ENCODE results near the gene FAM135A.
A peak's percentile ranks its signal among the peaks of the same experiment; 100 is the strongest.
"Not testable (repeated sequence)": the region's sequence is repeated elsewhere in the genome, so short reads cannot be mapped to it uniquely, and the experiment has no call there.

The FAM135A gene

DNA sequence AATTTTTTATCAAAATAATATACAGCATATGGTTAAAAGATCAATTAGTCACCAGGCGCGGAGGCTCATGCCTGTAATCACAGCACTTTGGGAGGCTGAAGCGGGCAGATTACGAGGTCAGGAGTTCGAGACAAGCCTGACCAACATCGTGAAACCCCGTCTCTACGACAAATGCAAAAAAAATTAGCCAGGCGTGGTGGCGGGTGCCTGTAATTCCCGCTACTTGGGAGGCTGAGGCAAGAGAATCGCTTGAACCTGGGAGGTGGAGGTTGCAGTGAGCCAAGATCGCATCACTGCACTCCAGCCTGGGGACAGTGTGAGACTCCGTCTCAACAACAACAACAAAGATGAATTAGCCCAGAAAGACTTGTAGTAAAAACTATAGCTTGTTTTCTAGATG, 46.4 kb downstream of the FAM135A start:
- DNase-seq (ENCODE audit: low spot score), result not testable (repeated sequence)

- no peak for DNase-seq (ENCODE audit: low spot score)
Measured at GRCh38 chr6:70470016-70470415, 56.7 kb downstream of the FAM135A start.

DNA sequence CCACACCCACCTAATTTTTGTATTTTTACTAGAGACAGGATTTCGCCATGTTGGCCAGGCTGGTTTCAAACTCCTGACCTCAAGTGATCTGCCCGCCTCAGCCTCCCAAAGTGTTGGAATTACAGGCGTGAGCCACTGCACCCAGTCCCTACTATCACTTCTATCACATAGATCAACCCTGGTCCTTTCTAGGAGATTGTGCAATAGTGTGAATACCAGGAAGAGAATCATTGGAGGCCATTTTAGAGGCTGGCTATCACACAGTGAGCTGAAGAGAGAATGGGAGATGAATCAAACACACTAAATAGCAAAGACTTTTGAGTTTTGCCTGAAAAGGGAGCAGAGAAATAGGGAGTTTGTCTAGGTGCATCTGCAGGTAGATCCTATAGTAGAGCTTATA, 57.2 kb downstream of the FAM135A start:
- DNase-seq (ENCODE audit: low spot score), result not testable (repeated sequence)

DNA sequence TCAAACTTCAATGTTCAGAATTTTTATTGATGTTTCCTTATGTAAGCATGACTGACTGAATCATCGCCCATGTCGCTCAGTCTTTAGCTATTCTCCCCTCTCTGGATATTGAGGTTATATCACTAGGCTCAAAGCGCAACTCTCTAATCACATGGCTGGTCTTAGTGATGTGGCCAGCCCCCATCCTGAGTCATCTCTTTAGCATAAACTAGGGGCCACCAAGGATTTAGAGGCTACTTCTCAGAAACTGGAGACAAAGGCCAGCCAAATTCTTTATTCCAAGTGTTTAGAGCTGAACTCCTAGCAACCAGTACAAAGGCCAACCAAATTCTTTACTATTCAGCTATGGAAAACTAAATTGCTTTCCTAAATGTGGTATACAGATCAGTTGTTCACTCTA, 61.4 kb downstream of the FAM135A start:
- no peak for DNase-seq (ENCODE audit: low spot score)

DNA sequence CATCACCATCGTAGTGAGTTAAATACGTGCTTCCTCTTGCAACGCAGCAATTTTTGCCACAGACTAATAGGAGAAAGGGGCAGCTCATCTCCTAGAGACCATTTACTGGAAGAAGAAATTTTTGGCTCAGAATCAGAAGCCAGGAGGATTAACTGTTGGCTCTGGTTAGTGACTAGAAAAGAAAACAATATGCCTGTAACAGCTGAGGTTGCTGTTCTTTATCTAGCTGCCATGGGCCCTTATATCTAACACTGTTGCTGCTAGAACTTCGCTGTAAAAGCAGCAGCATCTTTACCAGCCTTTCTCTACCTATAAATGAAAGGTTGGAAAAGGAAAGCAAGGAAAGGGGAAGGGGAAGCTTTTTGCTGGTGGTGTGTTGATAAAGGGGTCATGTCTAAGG, 65.9 kb downstream of the FAM135A start:
- DNase-seq (ENCODE audit: low spot score), result no peak

DNA sequence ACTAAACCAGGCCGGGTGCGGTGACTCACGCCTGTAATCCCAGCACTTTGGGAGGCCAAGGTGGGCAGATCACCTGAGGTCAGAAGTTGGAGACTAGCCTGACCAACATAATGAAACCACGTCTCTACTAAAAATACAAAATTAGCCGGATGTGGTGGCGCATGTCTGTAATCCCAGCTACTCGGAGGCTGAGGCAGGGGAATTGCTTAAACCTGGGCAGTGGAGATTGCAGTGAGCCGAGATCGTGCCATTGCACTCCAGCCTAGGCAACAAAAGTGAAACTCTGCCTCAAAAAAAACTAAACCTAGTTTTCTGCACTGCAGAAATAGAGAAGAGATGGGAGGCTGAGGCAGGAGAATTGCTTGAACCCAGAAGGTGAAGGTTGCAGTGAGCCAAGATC, 73.3 kb downstream of the FAM135A start:
- DNase-seq (ENCODE audit: low spot score), result not testable (repeated sequence)

- DNase-seq (ENCODE audit: low spot score), result no peak
Measured at GRCh38 chr6:70489364-70489763, 76.1 kb downstream of the FAM135A start.

DNA sequence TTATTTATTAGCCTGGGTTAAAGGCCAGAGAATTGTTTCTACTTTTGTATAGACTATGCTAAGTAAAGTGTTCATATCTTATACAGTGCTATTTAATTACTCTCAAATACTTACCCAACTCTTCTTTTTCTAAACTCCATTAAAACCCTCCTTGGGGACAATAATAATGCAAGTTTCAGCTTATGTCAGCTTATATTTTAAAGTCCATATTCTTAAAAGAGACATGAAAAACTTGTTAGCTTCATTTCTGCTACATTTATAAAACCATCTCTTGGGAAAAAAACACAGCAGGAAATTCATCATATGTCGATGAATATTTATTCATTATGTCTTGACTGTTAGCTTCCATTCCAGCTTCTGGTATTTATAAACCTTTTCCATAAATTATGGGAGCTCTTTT, 81.5 kb downstream of the FAM135A start:
- DNase-seq (ENCODE audit: low spot score), result no peak

GRCh38 chr6:70495790-70496189, 82.5 kb downstream of the FAM135A start:
- not testable (repeated sequence) for DNase-seq (ENCODE audit: low spot score)

DNA sequence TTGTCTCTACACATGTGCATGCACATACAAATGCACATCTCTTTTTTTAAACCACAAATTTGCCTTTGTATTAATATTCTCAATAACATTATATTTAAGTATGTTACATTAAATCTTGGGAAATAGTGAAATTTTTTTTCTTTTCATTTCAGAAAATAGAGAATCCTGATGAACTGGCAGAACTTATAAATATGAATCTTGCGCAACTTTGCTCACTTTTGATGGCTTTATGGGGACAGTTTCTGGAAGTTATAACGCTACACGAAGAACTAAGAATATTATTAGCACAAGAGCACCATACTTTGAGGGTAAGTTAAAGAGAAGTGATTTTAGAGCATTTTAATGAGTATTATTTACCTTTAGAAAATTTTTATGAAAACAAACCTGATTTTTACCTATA, 89.2 kb downstream of the FAM135A start:
- DNase-seq (ENCODE audit: low spot score), result no peak

DNA sequence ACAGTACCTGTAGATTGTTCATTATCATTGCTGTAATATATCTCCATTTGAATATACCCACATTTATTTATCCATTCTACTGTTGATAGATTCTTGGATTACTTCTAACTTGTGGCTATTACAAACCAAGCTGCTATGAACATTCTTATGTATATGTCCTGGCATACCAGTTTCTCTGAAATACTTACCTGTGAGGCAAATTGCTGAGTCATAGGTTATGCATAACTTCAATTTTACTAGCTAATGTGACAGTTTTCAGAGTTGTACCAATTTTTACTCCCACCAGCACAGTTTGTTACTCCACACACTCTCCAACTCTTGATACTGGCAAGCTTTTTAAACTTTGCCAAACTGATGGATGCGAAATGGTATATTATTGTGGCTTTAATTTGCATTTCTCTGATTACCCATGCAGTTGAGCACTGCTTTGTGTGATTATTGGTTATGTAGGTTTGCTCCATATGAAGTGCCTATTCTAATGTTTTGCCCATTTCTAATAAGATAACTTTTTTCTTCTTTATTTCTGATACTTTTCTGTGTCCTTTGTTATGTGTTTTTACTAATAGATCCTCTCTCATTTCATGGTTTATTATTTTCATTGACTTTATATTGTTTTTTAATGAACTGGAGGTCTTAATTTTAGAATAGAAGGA, 90.6 kb downstream of the FAM135A start:
- DNase-seq (ENCODE audit: low spot score), result no peak

DNA sequence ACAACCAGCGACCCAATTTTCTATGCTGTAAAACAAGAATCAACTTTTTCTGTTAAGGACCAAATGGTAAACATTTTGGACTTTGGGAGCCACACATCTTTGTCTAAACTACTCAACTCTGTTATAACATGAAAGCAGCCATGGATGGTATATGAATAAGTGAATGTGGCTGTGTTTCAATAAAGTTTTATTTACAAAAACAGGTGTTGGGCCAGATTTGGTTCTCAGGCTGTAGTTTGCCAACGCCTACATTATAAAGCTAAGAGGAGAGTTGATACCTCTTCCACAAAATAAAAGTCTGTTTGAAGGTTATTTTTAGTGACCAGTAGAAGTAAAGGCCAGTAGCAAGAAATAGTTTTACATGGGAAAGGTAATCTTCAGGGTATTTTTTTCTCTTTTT, 93.0 kb downstream of the FAM135A start:
- DNase-seq (ENCODE audit: low spot score), result no peak

DNA sequence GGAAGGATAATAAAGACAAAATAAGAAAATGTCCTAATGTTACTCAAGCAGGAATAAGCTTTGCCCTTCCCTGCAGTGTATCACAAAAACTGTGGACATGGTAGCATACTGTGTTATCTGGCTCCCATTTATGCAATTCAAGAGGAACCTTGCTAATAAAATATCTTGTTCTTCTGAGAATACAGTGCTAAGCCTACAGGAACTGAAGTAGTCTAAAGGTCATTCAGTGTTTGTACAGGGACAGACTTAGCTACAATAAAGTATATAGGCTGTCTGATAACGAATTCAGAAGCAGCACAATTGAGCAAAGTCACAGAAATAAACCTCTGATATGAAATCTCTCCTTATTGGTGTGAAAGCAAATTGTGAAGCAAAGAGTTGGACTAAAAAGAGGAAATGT, 93.9 kb downstream of the FAM135A start:
- no peak for DNase-seq (ENCODE audit: low spot score)

GRCh38 chr6:70508953-70509352, 95.6 kb downstream of the FAM135A start:
- DNase-seq (ENCODE audit: low spot score), result no peak

GRCh38 chr6:70510600-70510999, 97.3 kb downstream of the FAM135A start:
- DNase-seq (ENCODE audit: low spot score), result no peak

- no peak for DNase-seq (ENCODE audit: low spot score)
Measured at GRCh38 chr6:70518723-70519122, 105.4 kb downstream of the FAM135A start.

DNA sequence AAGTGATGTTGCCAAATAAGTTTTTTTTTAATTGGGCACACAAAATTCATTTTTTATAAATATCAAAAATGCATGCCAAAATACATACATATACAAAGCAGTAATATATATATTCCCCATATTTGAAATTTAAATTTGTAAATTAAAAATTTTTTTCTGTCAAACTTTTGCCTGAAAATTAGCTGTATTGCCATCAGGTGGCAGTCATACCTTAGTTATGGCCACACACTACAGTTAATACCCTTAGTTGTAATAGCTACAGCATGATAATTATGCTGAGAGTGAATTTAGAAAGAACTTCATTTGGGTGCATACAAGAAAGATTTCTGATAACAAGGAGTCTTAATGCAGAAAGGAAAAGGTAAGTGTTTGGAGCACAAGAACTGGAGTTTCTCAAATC, 107.3 kb downstream of the FAM135A start:
- peak; percentile 11 for DNase-seq (ENCODE audit: low spot score)

DNA sequence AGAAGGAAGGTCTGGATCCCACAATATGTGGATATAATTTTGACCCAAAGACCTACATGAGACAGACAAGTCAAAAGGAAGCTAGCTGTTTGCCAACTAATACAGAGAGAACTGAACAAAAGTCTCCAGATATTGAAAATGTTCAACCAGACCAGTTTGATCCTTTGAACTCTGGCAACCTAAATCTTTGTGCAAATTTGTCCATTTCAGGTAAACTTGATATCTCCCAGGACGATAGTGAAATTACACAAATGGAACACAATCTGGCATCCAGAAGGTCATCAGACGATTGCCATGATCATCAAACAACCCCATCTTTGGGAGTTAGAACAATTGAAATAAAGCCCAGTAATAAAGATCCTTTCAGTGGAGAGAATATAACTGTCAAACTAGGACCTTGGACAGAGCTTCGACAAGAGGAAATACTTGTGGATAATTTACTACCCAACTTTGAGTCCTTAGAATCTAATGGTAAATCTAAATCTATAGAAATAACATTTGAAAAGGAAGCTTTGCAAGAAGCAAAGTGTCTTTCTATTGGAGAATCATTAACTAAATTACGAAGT, 111.5 kb downstream of the FAM135A start:
- DNase-seq (ENCODE audit: low spot score), result no peak

DNA sequence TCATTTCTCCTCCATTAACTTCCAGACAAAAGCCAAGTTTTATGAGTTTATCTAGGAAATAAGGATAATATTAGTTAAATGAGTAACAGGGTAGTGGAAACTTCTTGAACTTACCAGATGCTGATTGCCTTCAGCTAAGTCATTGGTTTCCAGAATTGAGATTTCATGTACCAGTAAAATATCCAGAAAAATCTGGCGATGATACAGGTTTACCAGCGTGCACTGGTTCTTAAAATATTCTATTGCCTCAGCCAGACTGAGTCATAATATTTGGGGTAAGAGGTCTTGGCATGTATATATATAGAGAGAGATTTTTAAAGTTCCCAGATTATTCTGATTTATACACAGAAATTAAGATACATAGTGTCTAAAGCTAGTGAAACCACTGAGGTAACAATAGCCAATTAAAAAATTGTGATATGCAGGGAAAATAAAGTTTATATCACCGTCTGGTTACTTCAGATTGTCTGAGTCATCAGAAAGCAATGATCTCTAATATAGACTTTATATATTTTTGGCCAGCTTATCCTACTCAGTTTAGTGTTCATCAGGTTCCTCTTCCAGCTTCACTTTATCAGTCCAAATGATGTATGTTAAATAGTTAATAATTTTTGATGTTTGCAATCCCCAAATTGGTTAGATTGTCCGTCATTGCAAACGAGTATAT, 113.9 kb downstream of the FAM135A start:
- DNase-seq (ENCODE audit: low spot score), result no peak

DNA sequence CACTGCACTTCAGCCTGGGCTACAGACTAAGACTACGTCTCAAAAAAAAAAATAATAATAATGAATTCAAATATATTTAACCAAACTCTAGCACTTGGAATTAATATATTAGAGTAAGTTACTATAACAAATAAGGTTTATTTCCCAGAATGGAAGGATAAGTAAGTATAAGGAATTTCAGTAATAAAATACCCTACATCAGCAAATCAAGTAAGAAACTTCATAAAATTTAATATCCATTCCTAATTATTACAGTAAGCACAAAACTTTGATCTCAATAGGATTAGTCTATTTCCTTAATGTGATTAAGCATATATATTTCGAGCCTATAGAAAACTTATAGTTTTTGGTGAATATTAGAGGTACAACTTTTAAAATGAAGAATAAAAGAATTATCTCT, 116.7 kb downstream of the FAM135A start:
- no peak for DNase-seq (ENCODE audit: low spot score)

DNA sequence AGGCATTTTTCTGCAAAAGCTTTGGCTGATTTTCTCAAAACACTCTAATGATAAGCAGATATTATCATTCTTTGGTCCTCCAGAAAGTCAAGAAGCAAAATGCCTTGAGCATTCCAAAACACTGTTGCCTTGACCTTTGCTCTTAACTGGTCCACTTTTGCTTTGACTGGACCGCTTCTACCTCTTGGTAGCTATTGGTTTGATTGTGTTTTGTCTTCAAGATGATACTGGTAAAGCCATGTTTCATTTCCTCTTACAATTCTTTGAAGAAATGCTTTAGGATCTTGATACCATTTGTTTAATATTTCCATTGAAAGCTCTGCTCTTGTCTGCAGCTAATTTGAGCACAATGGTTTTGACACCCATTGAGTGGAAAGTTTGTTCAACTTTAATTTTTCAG, 117.8 kb downstream of the FAM135A start:
- DNase-seq (ENCODE audit: low spot score), result no peak

DNA sequence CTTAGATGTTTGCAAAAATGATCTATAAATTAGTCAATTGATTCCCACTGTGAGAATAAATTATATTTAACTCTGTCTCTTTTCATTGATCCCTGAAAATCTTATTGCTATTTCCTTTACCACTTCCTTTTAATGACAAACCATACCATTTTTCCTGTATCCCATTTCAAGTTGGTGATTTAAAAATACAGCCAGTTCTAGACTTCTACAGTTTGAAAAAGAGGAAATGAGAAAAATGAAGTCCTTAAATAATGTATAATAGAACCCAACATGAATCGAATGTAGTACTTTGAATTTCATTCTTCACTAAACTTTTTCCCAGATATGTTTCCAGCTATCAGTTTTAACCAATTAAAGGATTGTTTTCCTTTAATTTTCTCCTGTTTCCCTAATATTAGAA, 124.0 kb downstream of the FAM135A start:
- no peak for DNase-seq (ENCODE audit: low spot score)

DNA sequence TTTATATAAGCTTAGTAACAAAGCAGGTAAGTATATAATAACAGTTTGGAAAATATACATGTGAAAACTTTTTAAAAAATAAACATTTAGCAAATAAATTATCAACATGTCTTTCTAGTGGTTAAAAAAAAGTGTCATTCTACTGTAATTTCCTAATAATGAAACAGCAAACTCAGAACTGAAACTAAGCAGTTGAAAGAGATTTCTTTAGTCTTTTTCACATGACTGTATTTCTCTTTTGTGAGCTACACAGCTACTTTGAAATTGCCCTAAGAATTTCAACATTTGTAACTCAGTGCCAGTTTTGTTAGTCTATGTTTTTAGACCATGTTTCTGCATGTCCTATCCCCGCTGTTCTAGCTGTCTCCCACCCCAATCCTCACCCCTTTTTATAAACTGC, 125.1 kb downstream of the FAM135A start:
- no peak for DNase-seq (ENCODE audit: low spot score)

- DNase-seq (ENCODE audit: low spot score), result peak; percentile 16
Measured at GRCh38 chr6:70547313-70547712, 134.0 kb downstream of the FAM135A start.
